GM18511 (cell line): ENCODE data around the gene UGT1A5.
"Not testable (repeated sequence)": the region's sequence is repeated elsewhere in the genome, so short reads cannot be mapped to it uniquely, and the experiment has no call there.

Source experiments
- ATAC-seq: cut with Tn5 transposase; IDR thresholded peaks from one replicate; pipeline ENCODE4 v1.9.1; 2021; ENCODE audit warnings: mild to moderate bottlenecking, moderate library complexity; ENCODE audit not compliant: unreplicated experiment

Gene UGT1A5

GRCh38 chr2:233692648-233693047 is 20.1 kb upstream of the UGT1A5 start, which contains the start of gene UGT1A6:
UGT1A6 (plus strand) TSS chr2:233692890; CDS start chr2:233693005, 115 bp downstream.
- ATAC-seq = no peak

- no peak for ATAC-seq
Observed at GRCh38 chr2:233693963-233694362, 18.7 kb upstream of the UGT1A5 start.

GRCh38 chr2:233698740-233699139 is 14.0 kb upstream of the UGT1A5 start:
- ATAC-seq = no peak

- no peak for ATAC-seq
Observed at GRCh38 chr2:233699424-233700027, 13.2 kb upstream of the UGT1A5 start.

GRCh38 chr2:233700028-233700635 is 12.6 kb upstream of the UGT1A5 start:
- no peak for ATAC-seq

GRCh38 chr2:233700842-233701241 is 11.9 kb upstream of the UGT1A5 start:
- not testable (repeated sequence) for ATAC-seq

- ATAC-seq = no peak
Observed at GRCh38 chr2:233702238-233702637, 10.5 kb upstream of the UGT1A5 start.

GRCh38 chr2:233705911-233706506 is 6.7 kb upstream of the UGT1A5 start:
- no peak for ATAC-seq

GRCh38 chr2:233706720-233707119 is 6.0 kb upstream of the UGT1A5 start:
- ATAC-seq = no peak

GRCh38 chr2:233707940-233708644 is 4.6 kb upstream of the UGT1A5 start:
- no peak for ATAC-seq

GRCh38 chr2:233708942-233709341 is 3.8 kb upstream of the UGT1A5 start:
- no peak for ATAC-seq

- ATAC-seq = peak; percentile 76
Observed at GRCh38 chr2:233711312-233712008, 1.2 kb upstream of the UGT1A5 start.

- ATAC-seq = no peak
Observed at GRCh38 chr2:233713262-233713615, 532 bp downstream of the UGT1A5 start.

GRCh38 chr2:233714121-233714520 is 1.4 kb downstream of the UGT1A5 start:
- ATAC-seq = no peak

- no peak for ATAC-seq
Observed at GRCh38 chr2:233718552-233718951, 5.8 kb downstream of the UGT1A5 start, which contains the start of gene UGT1A4. UGT1A4 (plus strand) TSS chr2:233718736; CDS start chr2:233718821, 85 bp downstream.

GRCh38 chr2:233728723-233729301 is 16.1 kb downstream of the UGT1A5 start, which contains the start of gene UGT1A3:
UGT1A3 (plus strand) TSS chr2:233729042; CDS start chr2:233729127, 85 bp downstream.
- no peak for ATAC-seq

- not testable (repeated sequence) for ATAC-seq
Observed at GRCh38 chr2:233736868-233737653, 24.4 kb downstream of the UGT1A5 start.

GRCh38 chr2:233740870-233741269 is 28.2 kb downstream of the UGT1A5 start:
- ATAC-seq = no peak

GRCh38 chr2:233743464-233744259 is 31.0 kb downstream of the UGT1A5 start:
- ATAC-seq = no peak
